Peyer's patch (tissue), 4 donors: Measurements from ENCODE around the gene ANKRD34B.

Source experiments
- POLR2A ChIP-seq, 2 donors: fragments of 450-650 bp; IDR thresholded peaks; one replicate each; pipeline ENCODE4 v1.5.1; 2017; ENCODE audit warnings: antibody characterized with exemption in 2 of 2, mild to moderate bottlenecking in 2 of 2, moderate library complexity in 2 of 2
- TF ChIP-seq, protein P1 (sequence below), 6 experiments: fragments of 450-650 bp in 4 of 6; fragments of 200-600 bp in 2 of 6; sonication (generic) in 1 of 6; IDR thresholded peaks; one replicate each; pipeline ENCODE4 v1.5.1; 2017 to 2019; ENCODE audit warnings: antibody characterized with exemption in 6 of 6, mild to moderate bottlenecking in 3 of 6, moderate library complexity in 1 of 6

DNA sequence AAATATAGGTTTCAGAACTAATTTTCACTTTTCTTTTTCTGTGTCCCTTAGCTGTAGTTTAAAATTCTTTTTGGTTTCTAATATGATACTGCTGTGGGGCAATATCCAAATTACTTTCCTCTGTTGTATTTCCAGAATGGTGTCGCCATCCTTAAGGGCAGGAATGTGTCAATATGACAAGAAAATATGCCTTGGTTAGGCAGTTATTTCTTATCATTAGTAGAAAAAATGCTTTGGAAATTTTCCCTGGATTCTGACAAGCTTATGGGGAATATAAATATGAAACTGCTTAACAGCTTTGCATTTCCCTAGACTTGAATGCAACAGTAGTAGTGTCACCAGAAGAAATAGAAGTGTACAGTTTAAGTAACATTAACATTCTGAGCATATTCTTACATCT, 29.4 kb downstream of the ANKRD34B start:
- TF ChIP-seq, protein P1, sequence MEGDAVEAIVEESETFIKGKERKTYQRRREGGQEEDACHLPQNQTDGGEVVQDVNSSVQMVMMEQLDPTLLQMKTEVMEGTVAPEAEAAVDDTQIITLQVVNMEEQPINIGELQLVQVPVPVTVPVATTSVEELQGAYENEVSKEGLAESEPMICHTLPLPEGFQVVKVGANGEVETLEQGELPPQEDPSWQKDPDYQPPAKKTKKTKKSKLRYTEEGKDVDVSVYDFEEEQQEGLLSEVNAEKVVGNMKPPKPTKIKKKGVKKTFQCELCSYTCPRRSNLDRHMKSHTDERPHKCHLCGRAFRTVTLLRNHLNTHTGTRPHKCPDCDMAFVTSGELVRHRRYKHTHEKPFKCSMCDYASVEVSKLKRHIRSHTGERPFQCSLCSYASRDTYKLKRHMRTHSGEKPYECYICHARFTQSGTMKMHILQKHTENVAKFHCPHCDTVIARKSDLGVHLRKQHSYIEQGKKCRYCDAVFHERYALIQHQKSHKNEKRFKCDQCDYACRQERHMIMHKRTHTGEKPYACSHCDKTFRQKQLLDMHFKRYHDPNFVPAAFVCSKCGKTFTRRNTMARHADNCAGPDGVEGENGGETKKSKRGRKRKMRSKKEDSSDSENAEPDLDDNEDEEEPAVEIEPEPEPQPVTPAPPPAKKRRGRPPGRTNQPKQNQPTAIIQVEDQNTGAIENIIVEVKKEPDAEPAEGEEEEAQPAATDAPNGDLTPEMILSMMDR (IDR thresholded peaks at IDR 0.05) = no peak
- TF ChIP-seq POLR2A (IDR thresholded peaks at IDR 0.05) = no peak
